Superior temporal gyrus (tissue), 1 donor: ENCODE results near the gene COX7B.
"Not testable (repeated sequence)": the region's sequence is repeated elsewhere in the genome, so short reads cannot be mapped to it uniquely, and the experiment has no call there.

ENCODE experiments used
- DNase-seq: peaks from one replicate; pipeline ENCODE4 v3.0.0-alpha.2; 2016; ENCODE audit errors: extremely low spot score

Gene COX7B

DNA sequence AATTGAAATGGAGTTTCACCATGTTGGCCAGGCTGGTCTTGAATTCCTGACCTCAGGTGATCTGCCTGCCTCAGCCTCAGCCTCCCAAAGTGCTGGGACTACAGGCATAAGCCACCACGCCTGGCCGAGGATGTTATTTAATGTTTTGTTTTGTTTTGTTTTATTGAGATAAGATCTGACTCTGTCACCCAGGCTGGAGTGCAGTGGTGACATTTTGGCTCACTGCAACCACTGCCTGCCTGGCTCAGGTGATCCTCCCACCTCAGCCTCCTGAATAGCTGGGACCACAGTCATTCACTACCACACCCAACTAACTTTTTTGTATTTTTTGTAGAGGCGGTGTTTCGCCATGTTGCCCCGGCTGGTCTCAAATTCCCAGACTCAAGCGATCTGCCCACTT is 45.8 kb downstream of the COX7B start:
- DNase-seq, result not testable (repeated sequence)

DNA sequence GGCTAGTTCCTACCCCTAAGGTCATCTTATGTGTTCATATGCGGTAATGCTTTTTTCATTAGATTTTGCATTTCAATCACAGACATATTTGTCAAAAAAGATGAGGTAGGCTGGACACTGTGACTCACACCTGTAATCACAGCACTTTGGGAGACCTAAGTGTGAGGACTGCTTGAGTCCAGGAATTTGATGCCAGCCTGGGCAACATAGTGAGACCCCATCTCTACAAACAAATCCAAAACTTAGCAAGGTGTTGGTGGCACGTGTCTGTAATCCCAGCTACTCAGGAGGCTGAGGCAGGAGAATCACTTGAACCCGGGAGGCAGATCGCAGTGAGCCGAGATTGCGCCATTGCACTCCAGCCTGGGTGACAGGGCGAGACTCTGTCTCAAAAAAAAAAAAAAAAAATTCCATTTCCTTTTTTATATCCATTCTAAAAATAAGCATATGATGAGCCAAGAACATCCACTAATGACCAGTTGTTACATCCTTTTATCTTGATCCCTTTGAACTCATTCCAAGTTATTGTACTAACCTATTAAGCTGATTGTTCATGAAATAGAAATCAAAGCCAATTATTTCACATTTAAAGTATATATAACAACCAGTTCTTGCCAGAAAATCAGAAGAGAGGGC is 46.8 kb downstream of the COX7B start:
- no peak for DNase-seq

DNA sequence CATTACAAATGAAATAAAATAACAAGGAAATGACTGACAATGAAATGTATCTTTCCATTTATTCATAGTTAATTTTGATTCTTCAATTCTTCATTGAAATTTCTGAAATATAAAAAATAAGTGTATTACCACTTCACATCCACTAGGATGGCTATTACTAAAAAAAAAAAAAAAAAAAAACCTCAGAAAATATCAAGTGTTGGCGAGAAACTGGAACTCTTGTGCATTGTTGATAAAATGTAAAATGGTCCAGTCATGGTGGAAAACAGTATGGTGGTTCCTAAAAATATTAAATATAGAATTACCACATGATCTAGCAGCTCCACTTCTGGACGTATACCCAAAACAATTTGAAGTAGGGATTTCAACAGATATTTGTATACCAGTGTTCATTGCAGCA is 47.3 kb downstream of the COX7B start:
- DNase-seq, result no peak

DNA sequence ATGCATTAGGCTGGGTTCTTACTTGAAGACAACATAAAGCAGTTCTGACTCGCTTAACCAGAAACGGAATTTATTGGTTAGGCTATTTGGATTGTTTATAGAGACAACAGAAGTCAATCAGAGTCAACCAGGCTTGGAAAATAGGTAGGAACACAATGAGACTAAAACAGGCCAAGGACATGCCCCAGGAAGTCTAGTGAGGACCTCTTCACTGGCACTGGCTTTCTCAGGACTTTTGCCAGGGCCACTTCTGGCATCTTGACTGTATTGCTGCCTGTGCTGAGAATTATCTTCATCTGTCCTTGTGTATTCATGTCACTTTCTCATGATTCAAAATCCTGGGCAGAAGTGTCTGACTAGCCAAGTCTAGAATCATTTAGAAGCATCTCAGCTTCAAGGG is 50.6 kb downstream of the COX7B start:
- DNase-seq, result no peak

DNA sequence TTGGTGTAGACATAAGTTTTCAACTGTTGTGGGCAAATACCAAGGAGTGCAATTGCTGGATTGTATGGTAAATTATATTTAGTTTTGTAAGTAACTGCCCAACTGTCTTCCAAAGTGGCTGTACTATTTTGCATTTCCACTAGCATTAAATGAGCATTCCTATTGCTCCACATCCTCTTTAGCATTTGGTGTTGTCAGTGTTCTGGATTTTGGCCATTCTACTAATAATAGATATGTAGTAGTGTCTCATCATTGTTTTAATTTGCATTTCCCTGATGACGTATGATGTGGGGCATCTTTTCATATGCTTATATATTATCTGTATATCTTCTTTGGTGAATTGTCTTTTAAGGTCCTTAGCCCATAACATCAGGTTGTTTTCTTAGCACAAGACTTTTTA is 52.9 kb downstream of the COX7B start:
- no peak for DNase-seq

DNA sequence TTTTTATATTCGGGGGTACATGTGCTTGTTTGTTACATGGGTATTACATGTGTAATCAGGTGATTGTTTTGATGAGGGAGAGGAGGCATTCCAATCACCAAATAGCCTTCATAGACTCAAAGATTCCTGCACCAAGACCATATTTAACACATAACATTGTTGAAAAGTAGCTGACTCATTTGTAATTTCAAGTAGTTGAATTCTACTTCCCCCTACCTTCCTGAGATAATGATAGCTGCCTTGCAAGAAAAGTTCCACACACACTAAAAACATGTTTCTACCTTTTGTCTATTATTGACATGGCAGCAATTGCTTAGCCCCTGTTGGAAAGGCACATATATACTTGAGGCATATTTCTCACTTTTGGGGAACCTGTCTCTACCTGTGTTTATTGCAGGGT is 54.0 kb downstream of the COX7B start:
- DNase-seq, result no peak

DNA sequence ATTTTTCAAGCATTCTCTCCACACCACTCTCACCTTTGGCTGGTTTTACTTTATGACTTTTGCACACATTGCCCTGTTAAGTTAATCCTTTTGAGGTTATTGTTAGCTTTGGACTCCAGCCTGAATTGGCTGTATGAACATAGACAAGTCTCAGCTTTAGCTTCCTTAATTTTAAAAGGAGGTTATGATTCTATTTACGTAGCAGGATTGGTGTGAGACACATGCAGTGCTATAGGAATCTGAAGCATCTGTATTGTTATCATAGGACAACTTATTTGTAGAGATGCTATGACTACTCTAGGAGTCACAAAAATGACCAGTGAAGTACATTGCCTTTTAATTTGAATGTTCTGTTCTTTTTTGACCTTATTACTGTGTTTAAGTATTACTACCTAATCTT is 54.4 kb downstream of the COX7B start:
- no peak for DNase-seq
